ENCODE measurements around the gene LMO2. TPM values are rescaled to one million over a fixed set of nuclear protein-coding genes. Genes with fewer than 3 reads are reported as not detected.
A peak's percentile ranks its signal among the peaks of the same experiment; 100 is the strongest.

The LMO2 gene
- total RNA-seq, 2 donors from 2014 or later: 7.3 to 8.0 TPM

DNA sequence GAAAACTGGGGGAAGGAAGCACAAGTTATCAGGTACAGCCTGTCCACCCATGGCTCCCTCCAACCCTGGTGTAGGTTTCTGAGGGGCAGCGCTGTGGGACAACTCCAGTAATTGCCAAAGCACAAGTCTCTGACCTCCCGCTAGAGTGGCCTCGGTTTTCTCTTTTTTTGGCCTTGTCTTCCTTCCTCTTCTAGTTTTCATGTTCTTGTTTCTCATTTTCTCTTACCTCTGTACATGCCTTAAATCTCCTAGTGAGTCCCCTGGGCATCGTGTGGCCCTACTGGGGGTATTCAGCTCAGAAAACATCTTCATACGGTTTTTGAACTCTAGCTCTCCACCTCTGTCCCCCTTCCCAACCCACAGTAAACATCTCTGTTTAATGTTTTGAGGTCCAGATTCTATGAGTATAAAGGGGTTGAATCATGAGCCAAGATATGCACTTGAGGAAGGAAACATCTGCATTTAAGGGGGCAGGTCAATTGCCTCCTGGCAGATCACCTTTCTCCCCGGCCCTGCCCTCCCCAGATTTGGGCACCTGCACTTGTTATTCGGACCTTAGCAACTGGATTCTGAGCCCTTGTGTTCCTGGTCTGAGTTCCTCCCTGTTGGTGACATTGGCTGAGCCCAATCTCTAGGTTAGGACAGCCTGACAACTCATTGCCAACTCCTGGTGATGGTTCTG is 8.4 kb upstream of the LMO2 start:
- DNase-seq (no peak), ATAC-seq (no peak)
- intact Hi-C loops (cut with DNase I): no loop called here
- H3K27me3 ChIP-seq: no peaks in the 10 kb centered on the region
- WGBS, 2 donors: 70 to 79% methylated on average over 6 to 7 of the region's 7 CpGs
- H3K27ac ChIP-seq: peak overlapping the region in 1 of 4 donors; percentile 16
- H3K4me3 ChIP-seq: no peak overlapping the region
- H3K36me3 ChIP-seq (replicated peaks in 1 of 2; ENCODE audit: insufficient read depth in 1 of 2, low read depth in 2 of 2): no peaks in the 10 kb centered on the region
- no peaks in the 10 kb centered on the region for H3K4me1 ChIP-seq
- no peak for TF ChIP-seq POLR2A (IDR thresholded peaks at IDR 0.05)
- TF ChIP-seq, protein P1, sequence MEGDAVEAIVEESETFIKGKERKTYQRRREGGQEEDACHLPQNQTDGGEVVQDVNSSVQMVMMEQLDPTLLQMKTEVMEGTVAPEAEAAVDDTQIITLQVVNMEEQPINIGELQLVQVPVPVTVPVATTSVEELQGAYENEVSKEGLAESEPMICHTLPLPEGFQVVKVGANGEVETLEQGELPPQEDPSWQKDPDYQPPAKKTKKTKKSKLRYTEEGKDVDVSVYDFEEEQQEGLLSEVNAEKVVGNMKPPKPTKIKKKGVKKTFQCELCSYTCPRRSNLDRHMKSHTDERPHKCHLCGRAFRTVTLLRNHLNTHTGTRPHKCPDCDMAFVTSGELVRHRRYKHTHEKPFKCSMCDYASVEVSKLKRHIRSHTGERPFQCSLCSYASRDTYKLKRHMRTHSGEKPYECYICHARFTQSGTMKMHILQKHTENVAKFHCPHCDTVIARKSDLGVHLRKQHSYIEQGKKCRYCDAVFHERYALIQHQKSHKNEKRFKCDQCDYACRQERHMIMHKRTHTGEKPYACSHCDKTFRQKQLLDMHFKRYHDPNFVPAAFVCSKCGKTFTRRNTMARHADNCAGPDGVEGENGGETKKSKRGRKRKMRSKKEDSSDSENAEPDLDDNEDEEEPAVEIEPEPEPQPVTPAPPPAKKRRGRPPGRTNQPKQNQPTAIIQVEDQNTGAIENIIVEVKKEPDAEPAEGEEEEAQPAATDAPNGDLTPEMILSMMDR (IDR thresholded peaks at IDR 0.05): no peak
- H3K9me3 ChIP-seq: no peaks in the 10 kb centered on the region

DNA sequence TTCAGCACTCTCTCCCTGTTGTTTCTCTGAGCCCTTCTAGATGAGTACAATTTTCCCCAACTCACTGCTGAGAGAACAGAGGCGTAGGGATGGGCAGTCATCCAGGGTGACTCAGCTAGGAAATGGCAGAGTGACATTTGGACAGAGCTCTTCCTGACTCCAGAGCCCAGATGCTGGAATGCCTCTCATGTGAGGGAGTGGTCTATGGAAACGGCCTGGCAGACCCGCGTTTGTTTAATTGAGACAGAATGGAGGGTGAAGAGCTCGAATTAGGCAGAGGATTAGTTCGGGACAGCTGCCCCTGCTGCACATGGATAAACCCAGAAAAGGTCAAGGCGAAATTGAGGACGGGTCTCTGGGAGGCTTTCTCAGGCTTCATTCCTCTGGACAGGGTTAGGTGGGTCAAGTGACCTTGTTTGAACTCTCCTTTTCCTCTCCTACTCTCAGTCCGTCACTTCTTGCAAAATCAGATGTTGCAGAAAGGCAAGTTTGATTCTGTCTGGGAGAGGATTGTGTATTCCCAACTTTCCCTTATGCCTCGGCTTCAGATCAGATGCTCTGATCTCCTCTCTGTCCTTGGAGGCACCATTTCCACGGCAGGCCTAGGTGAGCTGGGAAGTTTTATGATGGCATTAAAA is 7.6 kb upstream of the LMO2 start:
- Histone ChIP-seq H3K4me1 (no peaks in the 10 kb centered on the region), H3K27me3 (no peaks in the 10 kb centered on the region), H3K9me3 (no peaks in the 10 kb centered on the region), H3K36me3 (replicated peaks in 1 of 2; ENCODE audit: insufficient read depth in 1 of 2, low read depth in 2 of 2) (no peaks in the 10 kb centered on the region), H3K4me3 (no peak overlapping the region), H3K27ac (peak overlapping the region in 1 of 4 donors; percentile 16)
- intact Hi-C loops (cut with DNase I): no loop called here
- WGBS, 2 donors: 40% methylated on average over 11 of the region's 11 CpGs
- DNase-seq: peak; percentile 33 to 66 (median 62)
- ATAC-seq: peak; percentile 77
- TF ChIP-seq, protein P1 (IDR thresholded peaks at IDR 0.05): no peak
- no peak for TF ChIP-seq POLR2A (IDR thresholded peaks at IDR 0.05)

DNA sequence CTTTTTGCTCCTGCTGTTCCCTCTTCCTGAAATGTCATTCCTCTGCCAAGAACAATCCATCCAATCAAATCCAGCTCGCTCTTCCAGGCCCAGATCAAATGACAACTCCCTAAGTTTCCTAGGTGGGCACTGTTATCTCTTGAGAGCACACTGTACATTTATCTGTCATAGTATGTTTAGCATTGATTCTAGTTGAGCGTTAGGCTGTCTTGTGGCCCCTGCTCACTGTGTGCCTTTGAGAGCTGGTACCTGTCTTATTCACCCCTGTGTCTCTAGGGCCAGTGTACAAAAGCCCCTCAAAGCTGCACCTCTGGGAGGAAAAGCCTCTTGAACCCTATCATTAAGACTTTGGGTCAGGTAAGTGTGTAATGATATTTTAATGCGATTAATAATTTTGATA is 7.1 kb upstream of the LMO2 start:
- DNase-seq (no peak), ATAC-seq (no peak)
- intact Hi-C loops (cut with DNase I): no loop called here
- H3K27me3 ChIP-seq: no peaks in the 10 kb centered on the region
- no peaks in the 10 kb centered on the region for H3K9me3 ChIP-seq
- TF ChIP-seq, protein P1 (IDR thresholded peaks at IDR 0.05): no peak
- TF ChIP-seq POLR2A (IDR thresholded peaks at IDR 0.05): no peak
- 71 to 74% methylated on average over 3 of the region's 3 CpGs for WGBS, 2 donors
- no peaks in the 10 kb centered on the region for H3K4me1 ChIP-seq
- H3K4me3 ChIP-seq: no peak overlapping the region
- H3K36me3 ChIP-seq (replicated peaks in 1 of 2; ENCODE audit: insufficient read depth in 1 of 2, low read depth in 2 of 2): no peaks in the 10 kb centered on the region
- no peak overlapping the region for H3K27ac ChIP-seq

DNA sequence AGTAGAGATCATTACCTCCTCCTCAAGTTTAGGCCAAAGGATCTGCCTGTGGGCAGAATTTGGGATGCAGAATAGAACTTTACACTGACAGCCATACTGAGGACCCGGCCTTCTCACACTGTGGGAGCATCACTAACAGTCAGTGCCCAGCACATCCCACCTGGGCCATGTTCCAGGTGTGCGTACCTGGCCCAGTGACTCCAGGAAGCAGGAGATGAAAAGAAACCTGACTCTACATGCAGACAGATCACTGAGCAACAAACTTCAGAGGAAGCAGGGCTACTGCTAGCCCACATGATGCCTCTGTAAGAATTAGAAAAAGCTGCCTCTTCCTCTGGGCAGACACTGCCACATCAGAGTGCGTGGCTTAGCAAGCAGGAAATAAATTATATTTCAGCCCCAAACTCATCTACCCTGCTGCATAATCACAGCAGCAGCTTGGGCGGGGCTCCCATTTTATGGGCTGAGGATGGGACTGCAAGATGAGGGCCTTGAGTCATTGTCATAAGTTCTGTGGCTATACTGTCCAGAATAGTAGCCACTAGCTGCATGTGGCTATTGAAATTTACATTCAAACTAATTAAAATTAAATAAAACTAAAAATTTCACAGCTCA is 6.0 kb upstream of the LMO2 start:
- WGBS, 2 donors: 82 to 90% methylated on average over 4 of the region's 4 CpGs
- DNase-seq: no peak
- Histone ChIP-seq H3K9me3 (no peaks in the 10 kb centered on the region), H3K36me3 (replicated peaks in 1 of 2; ENCODE audit: insufficient read depth in 1 of 2, low read depth in 2 of 2) (no peaks in the 10 kb centered on the region), H3K27ac (no peak overlapping the region), H3K27me3 (no peaks in the 10 kb centered on the region), H3K4me1 (no peaks in the 10 kb centered on the region), H3K4me3 (no peak overlapping the region)
- no peak for ATAC-seq
- TF ChIP-seq, protein P1 (IDR thresholded peaks at IDR 0.05): no peak
- TF ChIP-seq POLR2A (IDR thresholded peaks at IDR 0.05): no peak
- intact Hi-C loops (cut with DNase I): no loop called here
